ENCODE results near the gene OR6N2.

The OR6N2 gene, protein sequence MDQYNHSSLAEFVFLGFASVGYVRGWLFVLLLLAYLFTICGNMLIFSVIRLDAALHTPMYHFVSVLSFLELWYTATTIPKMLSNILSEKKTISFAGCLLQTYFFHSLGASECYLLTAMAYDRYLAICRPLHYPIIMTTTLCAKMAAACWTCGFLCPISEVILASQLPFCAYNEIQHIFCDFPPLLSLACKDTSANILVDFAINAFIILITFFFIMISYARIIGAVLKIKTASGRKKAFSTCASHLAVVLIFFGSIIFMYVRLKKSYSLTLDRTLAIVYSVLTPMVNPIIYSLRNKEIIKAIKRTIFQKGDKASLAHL

DNA sequence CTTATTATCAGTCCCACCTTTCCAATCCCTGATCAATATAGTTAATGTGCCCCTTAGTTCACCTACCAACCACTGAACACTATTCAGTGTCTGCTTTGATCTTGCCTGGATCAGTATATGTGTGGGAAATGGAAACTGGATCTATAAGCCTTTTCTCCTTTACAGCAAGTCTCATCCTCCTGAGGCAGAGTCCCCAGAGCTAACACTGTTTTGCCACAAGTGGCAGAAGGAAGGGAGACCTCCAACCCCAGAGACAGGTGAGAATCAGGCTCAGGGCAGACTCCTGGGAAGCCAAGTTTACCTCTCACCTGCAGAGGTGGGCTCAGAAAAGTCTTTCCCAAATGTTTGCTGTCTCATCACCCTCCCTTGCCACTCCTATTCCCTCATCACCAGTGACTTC, at the start of gene OR6N2:
Gene OR6N2, minus strand, starts transcription at position 101 of the 400 bp plus-strand sequence. CDS start 3,569 bp downstream, outside the sequence.
- no peak for DNase-seq (ENCODE audit: extremely low read depth in 1 of 2, low read depth in 1 of 2)

DNA sequence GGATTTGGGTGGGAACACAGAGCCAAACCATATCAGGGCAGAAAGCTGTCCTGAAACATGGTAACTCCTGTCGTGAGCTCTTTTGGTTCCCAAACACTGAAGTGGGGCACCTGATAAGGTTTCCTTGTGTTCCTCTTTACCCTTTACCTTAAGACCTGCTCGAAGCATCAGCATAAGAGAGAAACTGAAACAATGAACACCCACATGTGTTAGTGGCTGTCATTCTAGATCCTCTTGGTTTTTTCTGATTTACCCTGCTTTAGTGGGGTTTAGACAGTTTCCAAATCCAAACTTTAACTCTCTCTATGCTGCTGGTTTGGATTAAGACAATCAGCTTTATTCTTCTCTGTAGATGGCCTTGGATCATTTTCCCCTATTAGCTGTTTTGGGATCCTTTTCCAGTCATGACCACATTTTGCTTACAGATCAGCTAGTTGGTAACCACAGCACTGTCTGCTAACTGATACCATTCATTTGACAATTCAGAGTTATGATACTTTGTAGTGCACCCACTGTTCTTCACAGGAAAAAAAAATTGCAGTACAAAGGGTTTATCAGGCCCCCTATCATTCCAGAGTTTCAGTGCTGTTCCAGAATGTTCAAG, 49.2 kb upstream of the OR6N2 start:
- DNase-seq (ENCODE audit: extremely low read depth in 1 of 2, low read depth in 1 of 2): no peak

DNA sequence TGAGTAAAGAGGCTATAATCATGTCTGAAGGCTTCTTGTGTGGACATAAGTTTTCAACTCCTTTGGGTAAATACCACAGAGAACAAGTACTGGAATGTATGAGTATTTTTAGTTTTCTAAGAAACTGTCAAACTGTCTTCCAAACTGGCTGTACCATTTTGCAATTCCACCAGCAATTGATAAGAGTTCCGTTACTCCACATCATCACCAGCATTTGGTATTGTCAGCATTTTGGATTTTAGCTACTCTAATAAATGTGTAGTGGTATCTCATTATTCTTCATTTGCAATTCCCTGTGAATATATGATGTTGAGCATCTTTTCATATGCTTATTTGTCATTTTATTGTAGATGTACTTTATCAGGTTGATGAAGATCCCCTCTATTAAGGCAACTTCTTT, 40.7 kb upstream of the OR6N2 start:
- DNase-seq (ENCODE audit: extremely low read depth in 1 of 2, low read depth in 1 of 2): no peak

DNA sequence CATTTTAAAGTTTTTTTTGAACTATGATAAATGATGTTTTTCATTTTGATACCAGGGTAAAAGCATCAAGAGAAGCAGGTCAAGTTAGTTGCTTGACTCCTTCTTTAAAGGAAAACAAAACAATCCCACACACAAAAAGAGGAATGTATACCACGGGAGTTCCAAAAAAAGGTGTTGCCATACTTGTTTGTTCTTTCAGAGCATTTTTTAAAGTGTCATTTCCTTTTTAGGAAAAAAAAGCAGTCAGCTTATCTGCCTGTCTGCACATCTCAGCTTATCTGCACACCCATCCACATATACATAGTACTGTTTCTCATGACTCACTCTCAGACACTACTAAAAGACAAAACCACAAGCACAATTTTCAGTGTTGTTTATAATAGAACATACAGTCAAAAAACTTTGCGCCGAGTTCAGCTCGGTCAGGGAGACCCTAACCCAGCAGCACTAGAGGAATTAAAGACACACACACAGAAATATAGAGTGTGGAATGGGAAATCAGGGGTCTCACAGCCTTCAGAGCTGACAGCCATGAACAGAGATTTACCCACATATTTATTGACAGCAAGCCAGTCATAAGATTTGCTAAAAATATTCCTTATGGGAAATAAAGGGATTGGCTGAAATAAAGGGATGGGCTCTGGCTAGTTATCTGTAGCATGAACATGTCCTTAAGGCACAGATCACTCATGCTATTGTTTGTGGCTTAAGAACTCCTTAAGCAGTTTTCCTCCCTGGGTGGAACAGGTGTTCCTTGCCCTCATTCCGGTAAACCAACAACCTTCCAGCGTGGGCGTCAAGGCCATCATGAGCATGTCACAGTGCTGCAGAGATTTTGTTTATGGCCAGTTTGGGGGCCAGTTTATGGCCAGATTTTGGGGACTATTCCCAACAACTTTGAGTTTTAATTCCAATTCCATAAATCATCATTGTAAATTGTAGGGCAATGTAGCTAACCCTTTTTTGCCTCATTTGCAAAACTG, 38.7 kb upstream of the OR6N2 start:
- DNase-seq (ENCODE audit: extremely low read depth in 1 of 2, low read depth in 1 of 2): no peak

DNA sequence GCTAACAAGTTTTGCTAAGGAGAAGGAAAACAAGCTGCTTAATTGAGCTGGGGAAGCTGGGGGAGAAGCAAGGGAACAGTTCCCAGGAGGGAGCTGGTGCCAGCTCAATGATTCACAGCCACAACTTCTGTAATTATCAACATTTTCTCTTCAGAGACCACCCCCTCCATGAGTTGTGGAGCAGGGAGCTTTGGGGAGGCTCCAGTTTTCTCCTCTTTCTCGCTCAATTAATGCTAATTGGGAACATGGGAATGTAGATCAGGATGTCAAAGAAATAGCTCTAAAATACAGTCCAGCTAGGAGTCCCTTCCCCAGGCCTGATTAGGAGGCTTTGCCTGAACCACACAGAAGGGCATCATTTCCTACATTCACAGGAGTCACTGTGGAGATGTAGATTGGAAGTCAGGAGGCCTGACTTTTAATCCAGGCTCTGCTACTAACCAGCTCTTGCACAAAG, 38.0 kb upstream of the OR6N2 start:
- no peak for DNase-seq (ENCODE audit: extremely low read depth in 1 of 2, low read depth in 1 of 2)

DNA sequence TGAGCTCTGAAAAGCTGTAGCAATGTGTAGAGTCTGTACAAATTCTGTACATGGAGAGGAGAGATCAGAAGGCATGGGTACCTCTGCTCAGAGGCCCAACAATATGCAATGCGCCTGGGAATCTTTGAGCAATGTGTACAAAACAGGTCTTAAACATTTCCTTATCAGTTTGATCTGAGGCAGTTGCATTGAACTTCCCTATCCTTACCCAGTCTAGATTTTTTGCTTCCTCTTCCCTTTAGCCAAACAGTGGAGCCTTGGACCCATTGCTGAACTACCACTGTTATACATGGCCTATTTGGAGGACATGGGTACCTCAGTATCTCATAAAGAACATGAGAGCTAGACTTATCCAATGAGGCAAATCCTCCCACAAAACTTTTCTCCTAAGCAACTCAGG, 37.6 kb upstream of the OR6N2 start:
- no peak for DNase-seq (ENCODE audit: extremely low read depth in 1 of 2, low read depth in 1 of 2)

DNA sequence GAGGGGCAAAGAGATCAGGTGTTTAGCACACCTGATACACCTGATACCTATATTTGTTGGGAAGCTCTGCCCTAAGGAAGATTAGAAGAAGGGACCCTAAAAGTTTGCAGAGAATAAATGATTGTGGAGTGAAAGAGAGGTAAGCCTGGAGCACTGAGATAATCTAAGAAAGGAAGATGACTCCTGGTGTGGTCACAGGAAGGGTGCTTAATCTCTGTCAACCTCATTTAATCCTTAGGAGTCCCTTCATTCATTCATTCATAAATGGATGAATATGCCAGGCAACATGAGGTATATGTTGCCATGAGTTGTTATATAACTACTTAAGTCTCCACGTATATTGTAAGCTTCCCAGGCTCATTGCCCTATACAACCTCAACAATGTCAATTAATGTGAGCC, 34.0 kb upstream of the OR6N2 start:
- DNase-seq (ENCODE audit: extremely low read depth in 1 of 2, low read depth in 1 of 2): no peak

DNA sequence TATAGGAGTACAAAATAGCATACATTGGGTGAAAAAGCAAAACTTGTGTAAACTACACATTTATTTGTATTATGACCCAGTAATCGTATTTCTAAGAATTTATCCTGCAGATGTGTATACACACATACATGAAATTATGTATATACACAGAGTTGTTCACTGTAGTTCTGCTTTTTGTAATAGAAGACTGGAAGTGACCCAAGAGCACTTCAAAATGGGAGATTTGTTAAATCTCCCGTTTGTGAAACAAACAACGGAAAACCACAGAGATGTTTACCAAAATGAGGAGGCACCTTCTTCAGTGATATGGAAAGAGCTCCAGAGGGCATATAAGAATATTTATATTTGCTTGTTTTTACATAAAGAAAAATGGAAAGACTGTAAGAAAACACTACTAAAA, 32.2 kb upstream of the OR6N2 start:
- no peak for DNase-seq (ENCODE audit: extremely low read depth in 1 of 2, low read depth in 1 of 2)

DNA sequence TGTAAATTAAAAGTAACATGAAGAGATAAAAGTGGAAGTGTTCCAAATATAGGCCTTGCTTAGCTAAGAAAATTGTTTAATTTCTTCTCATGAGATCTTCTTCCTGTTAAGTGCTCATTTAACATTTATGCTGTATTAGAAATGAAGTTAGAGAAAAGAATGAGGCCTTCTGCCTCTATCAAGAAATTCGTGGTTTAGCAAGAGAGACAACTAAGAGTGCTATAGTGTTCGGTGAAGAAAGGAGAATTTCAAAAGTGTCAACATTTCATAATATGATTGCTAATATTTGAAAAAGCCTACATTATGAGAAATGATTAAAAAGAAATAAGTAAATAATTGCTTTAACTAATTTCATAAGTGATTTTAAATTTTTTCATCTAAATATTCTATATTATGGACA, 31.3 kb upstream of the OR6N2 start:
- DNase-seq (ENCODE audit: extremely low read depth in 1 of 2, low read depth in 1 of 2): no peak

DNA sequence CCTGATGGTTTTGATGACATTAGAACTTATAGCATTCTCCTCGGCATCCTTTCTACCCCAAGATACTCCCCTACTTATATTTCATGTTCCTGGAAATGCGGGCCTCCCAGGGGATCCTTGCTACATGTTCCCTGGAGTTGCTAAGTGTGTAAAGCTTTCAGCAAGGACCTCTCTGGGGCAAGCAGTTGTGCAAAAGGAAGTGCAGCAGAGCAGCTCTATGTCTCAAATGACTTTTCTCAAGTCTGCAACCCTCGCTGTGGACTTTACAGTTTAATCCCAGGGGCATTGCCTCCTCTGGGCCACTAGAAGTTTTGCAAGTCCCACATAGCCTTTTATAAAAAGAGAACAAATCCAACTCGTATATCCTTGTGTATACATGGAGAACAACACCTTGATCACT, 29.3 kb upstream of the OR6N2 start:
- no peak for DNase-seq (ENCODE audit: extremely low read depth in 1 of 2, low read depth in 1 of 2)

DNA sequence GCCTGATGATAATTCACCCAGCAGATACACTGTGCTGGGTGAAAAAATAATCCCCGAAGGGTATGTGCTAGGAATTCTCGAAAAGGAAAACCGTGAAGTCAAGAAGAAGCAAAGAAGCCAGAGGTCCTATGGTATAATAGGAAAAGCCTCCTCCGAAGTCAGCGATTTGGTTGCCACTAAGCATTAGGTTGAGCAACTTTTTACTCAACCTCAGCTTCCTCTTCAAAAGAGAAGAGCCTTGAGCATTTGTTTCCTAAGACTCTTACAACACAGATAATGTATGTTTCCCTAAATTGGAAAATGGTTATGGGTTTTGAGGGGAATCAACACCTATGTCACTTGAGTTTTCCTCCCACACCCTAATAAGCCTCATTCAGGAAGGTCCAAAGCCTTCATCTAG, 28.9 kb upstream of the OR6N2 start:
- no peak for DNase-seq (ENCODE audit: extremely low read depth in 1 of 2, low read depth in 1 of 2)

DNA sequence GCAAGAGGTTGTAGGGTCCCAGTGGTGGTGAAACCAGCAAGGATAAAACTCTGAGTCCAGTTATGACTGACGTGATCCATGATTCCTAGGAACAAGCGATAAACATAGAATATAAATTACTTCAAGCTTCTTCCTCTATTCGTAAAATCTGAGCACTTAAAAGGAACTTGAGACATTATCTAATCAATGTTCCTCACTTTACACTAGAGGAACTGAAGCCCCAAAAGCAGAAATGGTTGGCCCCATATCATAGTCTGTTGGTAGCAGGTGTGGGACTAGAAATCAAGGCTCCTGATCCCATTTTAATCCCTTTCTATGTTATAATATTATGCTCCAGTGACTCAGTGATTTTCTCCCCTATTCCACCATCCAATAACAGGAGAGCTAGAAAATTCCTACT, 28.3 kb upstream of the OR6N2 start:
- no peak for DNase-seq (ENCODE audit: extremely low read depth in 1 of 2, low read depth in 1 of 2)

DNA sequence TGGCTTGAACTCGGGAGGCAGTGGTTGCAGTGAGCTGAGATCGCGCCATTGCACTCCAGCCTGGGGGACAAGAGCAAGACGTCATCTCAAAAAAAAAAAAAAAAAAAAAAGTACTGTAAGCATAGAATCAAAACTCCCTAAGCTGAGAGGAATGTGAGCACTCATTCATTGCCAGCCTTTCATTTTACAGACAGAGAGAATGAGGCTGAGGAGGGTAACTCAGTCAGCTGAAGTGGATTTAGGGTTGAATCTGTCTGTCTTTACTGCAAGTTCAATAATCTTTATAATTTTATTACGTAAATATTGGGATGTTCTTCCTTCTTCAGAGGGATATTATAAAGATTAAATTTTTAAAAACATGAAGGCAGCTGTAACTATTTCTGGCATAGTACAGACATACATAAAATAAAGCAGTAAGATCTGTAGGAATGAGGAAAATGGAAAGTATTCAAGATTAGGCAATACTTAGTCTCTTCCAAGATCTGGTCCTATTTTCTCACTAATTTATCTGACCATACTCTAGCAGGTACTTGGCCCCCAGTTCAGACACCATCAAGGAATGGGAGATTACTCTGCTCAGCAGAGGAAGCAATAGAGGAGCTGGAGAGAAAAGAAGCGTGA, 26.0 kb upstream of the OR6N2 start:
- DNase-seq (ENCODE audit: extremely low read depth in 1 of 2, low read depth in 1 of 2): no peak

DNA sequence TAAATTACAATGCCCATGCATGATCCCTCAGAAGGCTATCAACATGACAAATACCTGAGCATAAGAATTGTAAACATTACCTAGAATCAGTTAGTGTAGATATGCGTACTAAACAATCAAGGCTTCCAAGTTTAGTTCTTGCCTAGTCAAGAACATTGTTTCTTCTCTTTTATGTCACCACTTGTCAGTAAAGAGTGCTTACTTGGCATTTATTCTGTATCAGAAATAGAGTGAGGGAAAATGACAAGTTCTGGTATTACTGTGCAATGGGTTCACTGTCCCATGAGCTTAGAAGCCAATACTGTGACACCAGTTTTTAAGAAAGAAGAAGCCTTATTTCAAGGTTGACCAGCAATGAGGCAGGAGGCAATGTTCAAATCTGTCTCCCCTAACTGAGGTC, 22.7 kb upstream of the OR6N2 start:
- no peak for DNase-seq (ENCODE audit: extremely low read depth in 1 of 2, low read depth in 1 of 2)

DNA sequence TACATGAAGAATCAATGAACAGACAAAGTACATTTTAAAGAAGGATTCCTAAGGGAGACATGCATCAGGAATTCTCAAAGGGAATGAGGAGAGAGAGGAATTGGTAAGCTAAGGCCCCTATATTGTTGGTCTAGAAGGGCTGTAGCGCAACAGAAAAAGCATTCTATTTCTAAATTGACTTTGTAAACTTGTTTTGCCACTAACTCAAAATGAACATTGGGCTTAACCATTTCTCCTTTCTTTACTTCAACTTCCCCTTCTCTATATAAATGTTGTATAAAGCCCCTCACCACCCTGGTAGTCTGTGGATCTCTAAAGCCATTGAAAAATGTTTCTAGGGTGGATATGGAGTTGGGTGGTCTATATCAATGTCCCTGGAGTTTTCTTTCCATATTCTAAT, 20.4 kb upstream of the OR6N2 start:
- no peak for DNase-seq (ENCODE audit: extremely low read depth in 1 of 2, low read depth in 1 of 2)

DNA sequence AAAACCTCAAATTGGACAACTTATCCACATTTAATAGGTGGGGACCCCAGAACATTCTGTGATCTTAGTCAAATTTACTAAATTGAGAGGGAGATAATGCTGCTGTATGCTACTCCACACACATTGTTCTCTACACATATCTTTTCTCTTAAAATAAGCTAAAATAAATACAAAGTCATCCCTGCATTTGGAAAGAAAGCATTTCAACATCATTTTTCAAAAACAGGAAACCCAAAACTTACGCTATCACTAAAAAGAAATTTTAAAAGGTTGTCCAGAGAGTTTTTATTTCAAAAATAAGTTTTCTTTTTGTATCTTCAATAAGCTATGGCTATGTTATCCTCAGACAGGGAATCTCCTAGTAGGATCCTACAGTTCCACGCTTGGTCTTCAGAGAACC, 19.5 kb upstream of the OR6N2 start:
- DNase-seq (ENCODE audit: extremely low read depth in 1 of 2, low read depth in 1 of 2): no peak

DNA sequence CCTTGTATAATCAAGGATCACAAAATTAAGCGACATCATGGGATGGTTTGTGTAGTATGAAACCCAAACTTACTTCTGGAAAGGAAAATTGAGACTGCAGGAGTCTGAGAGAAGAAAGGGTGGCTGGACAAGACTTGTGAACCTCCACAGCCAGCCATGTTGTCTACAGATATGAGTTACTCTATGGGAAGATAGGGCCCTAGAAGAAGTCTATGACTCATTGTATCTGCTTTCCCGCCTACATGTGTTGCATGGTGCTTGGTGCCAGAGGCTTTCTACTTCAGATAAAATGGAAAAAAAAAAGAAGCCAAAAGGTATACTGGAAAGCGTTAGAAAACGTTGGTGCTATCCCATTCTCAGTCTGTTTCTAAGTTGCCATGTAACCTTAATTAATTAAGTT, 18.7 kb upstream of the OR6N2 start:
- DNase-seq (ENCODE audit: extremely low read depth in 1 of 2, low read depth in 1 of 2): no peak

DNA sequence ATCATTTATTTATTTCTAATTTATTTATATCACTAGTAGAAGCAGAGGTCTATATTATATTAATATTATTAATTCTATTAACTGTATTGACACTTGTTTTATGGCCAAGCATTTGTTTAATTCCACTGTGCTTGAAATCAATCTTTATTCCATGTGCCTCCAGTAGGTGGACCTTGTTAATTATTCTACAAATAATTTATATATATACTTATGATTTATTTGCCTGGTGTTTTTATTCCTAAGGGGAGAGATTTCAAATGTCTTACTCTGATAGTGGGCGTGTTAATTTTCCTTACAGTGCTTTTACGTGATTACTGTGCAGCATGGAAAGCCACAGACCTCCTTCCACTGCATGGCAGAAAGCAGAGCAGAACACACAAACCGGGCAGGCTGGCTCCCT, 17.5 kb upstream of the OR6N2 start:
- no peak for DNase-seq (ENCODE audit: extremely low read depth in 1 of 2, low read depth in 1 of 2)

DNA sequence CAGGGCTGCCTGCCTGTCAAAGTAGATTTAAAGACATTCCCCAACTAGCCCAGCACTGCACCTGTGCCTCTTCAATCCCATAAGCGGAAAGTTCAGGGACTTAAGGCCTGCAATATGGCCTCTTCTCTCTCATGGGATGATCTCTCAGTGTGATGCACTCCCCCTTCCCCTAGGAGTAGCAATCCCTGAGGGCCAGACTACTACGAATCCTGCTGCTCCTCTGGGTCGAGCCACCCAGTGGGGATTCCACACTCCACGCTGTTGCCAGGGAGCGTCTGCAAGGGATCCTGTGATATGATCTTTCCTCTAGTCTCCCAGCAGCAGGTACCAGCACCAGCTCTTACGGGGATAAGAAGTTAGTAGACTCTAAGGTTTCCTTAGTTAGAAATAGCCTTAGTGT, 13.2 kb upstream of the OR6N2 start:
- no peak for DNase-seq (ENCODE audit: extremely low read depth in 1 of 2, low read depth in 1 of 2)

DNA sequence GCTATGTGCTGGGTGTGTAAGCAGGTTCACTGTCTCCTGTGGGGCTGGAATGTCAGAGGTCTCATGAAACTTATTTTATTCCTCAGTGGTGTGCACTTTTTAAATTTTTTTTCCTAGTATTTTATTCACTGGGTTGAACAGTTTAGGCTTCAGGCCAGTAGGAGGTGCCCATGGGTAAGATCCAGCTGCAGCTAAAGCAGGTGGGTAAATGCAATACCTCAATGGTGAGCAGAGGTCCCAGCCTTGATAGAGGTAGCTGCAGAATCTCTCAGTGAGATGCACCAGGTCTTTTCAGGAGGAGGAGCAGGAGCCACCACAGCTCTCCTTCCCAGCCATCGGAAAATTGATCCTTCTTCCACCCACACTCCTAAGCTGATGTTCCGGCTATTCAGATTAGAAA, 12.6 kb upstream of the OR6N2 start:
- DNase-seq (ENCODE audit: extremely low read depth in 1 of 2, low read depth in 1 of 2): peak in 1 of 2 donors; percentile 5

Data from stimulated activated CD8-positive, alpha-beta memory T cell treated with anti-CD3 and anti-CD28 coated beads, Interleukin-7, amount 100 ng/mL, for 48 hours (primary cell).